Ovary (tissue), 9 donors: ENCODE results near the gene DNAJB1. TPM values are rescaled to one million over a fixed set of nuclear protein-coding genes. Genes with fewer than 3 reads are reported as not detected.
A peak's percentile ranks its signal among the peaks of the same experiment; 100 is the strongest.

Experiments used
- DNase-seq, 5 donors: peaks; one replicate each; pipeline ENCODE4 v3.0.0-alpha.2; 2019 to 2020
- H3K27ac ChIP-seq, 2 donors: fragments of 200-600 bp; one replicate each; pipeline versions ENCODE4 v1.5.1 to v1.8.0; 2019 to 2022
- H3K27me3 ChIP-seq: fragments of 200-600 bp; one replicate; pipeline ENCODE4 v1.8.0; 2022
- H3K36me3 ChIP-seq: fragments of 200-600 bp; sonication (generic); one replicate; pipeline ENCODE4 v1.5.1; 2019
- H3K4me1 ChIP-seq: one replicate; pipeline ENCODE4 v1.8.1; 2013; ENCODE audit warnings: mild to moderate bottlenecking, moderate library complexity; ENCODE audit not compliant: insufficient read depth
- H3K4me3 ChIP-seq: fragments of 200-600 bp; sonication (generic); one replicate; pipeline ENCODE4 v1.5.1; 2017
- H3K9me3 ChIP-seq, 2 donors: fragments of 200-600 bp in 1 of 2; sonication (generic) in 1 of 2; one replicate each; pipeline versions ENCODE4 v1.5.1 to v1.8.1; 2013 to 2019; ENCODE audit warnings: mild to moderate bottlenecking in 1 of 2, moderate library complexity in 1 of 2
- CTCF ChIP-seq, 3 donors: fragments of 450-650 bp in 2 of 3; fragments of 200-600 bp in 1 of 3; IDR thresholded peaks; one replicate each; pipeline versions ENCODE4 v1.5.1 to v1.8.0; 2016 to 2022; ENCODE audit warnings: antibody characterized with exemption in 3 of 3, mild to moderate bottlenecking in 1 of 3
- EP300 ChIP-seq: sonication (generic); formaldehyde crosslinking; IDR thresholded peaks from one replicate; pipeline ENCODE4 v1.6.1; 2017; ENCODE audit warnings: antibody characterized with exemption
- POLR2A ChIP-seq: fragments of 450-650 bp; IDR thresholded peaks from one replicate; pipeline ENCODE4 v1.6.1; 2017; ENCODE audit warnings: antibody characterized with exemption, mild to moderate bottlenecking, moderate library complexity
- WGBS, 3 donors: extraction: QIAGEN DNeasy Blood & Tissue Kit in 1 of 3; methylation state at CpG; one replicate each; pipeline versions ENCODE4 v1.1.5 to v1.1.7; 2013 to 2017; 5-methylcytosine and 5-hydroxymethylcytosine counted together
- intact Hi-C, 4 donors: fragments of 100-400 bp; cut with DNase I; formaldehyde crosslinking; loops; one replicate each; pipeline versions ENCODE4 v1.11.0 to v1.15.1; 2022 to 2023
- polyA plus RNA-seq, 2 donors: library from polyadenylated mRNA; stranded (reverse); fragments of 200-250 nt in 1 of 2; fragments of 350-450 nt in 1 of 2; fragmentation: Illumina TruSeq in 1 of 2; extraction: RNeasy Lipid Tissue Mini Kit (QIAGEN cat#74804) in 1 of 2; gene quantifications; one replicate each; pipeline ENCODE4 v1.2.3, GENCODE V29; 2013 to 2014
- total RNA-seq, 7 donors: library from RNA; depleted of rRNA in 2 of 7; stranded (reverse); fragments of >200 nt in 2 of 7; fragmentation: NEBNext Ultra II Directional in 3 of 7; extraction: Animal tissue kit (Norgen Biotek cat#: 25700) in 3 of 7; gene quantifications; one replicate each; pipeline versions ENCODE4 v1.1.0 to v1.2.4, GENCODE V29; 2016 to 2023
- donor health status: DM: no; HTN: no; CAD: no; lungs with moderate emphysema.
- donor health status: DM: no; HTN: no; CAD: no.
- donor health status: Bipolar disorder and iron deficiency.
- donor health status: DM: yes; HTN: yes; CAD: no.
- donor health status: DM: no; HTN: no; CAD: no.
- donor health status: DM: yes; HTN: yes; CAD: no.

DNAJB1 gene
- total and polyA plus RNA-seq, 9 donors = 52.4 to 151 (median 75.1) TPM

GRCh38 chr19:14558370-14559066 is 40.3 kb upstream of the DNAJB1 start:
- no peaks in the 10 kb centered on the region for H3K27me3 ChIP-seq
- H3K36me3 ChIP-seq = no peaks in the 10 kb centered on the region
- WGBS, 3 donors = 81 to 83% (median 81%) methylated on average over 23 of the region's 23 CpGs
- intact Hi-C loops = no loop called here
- no peaks in the 10 kb centered on the region for H3K9me3 ChIP-seq
- H3K4me3 ChIP-seq = no peak overlapping the region
- DNase-seq = no peak
- peaks cover 4% of the 10 kb centered on the region for H3K4me1 ChIP-seq
- H3K27ac ChIP-seq = no peak overlapping the region
- no peak for TF ChIP-seq CTCF (IDR thresholded peaks at IDR 0.05)
- TF ChIP-seq EP300 = no peak
- TF ChIP-seq POLR2A = no peak

- no peak overlapping the region for H3K27ac ChIP-seq
- H3K9me3 ChIP-seq = no peaks in the 10 kb centered on the region
- TF ChIP-seq POLR2A = no peak
- peak; percentile 65 to 82 (median 65) for TF ChIP-seq CTCF (IDR thresholded peaks at IDR 0.05)
- 10 to 13% (median 13%) methylated on average over 18 of the region's 18 CpGs for WGBS, 3 donors
- no peak overlapping the region for H3K4me3 ChIP-seq
- peak; percentile 41 to 76 (median 65) for DNase-seq
- H3K36me3 ChIP-seq = no peaks in the 10 kb centered on the region
- H3K4me1 ChIP-seq = peaks cover 4% of the 10 kb centered on the region
- intact Hi-C loops = no loop called here
- H3K27me3 ChIP-seq = no peaks in the 10 kb centered on the region
These were observed 38.5 kb upstream of the DNAJB1 start for GRCh38 chr19:14556662-14557188.

- Histone ChIP-seq H3K9me3 (no peaks in the 10 kb centered on the region), H3K27me3 (no peaks in the 10 kb centered on the region), H3K4me1 (peaks cover 9% of the 10 kb centered on the region), H3K36me3 (no peaks in the 10 kb centered on the region), H3K4me3 (no peak overlapping the region), H3K27ac (no peak overlapping the region)
- intact Hi-C loops = no loop called here
- TF ChIP-seq CTCF (IDR thresholded peaks at IDR 0.05) (no peak), POLR2A (no peak), EP300 (no peak)
- no peak for DNase-seq
- 43 to 70% (median 51%) methylated on average over 12 of the region's 12 CpGs for WGBS, 3 donors
These were observed 37.9 kb upstream of the DNAJB1 start for GRCh38 chr19:14555918-14556661.

GRCh38 chr19:14554382-14554812 is 36.2 kb upstream of the DNAJB1 start:
- Histone ChIP-seq H3K4me3 (no peak overlapping the region), H3K27me3 (no peaks in the 10 kb centered on the region), H3K9me3 (no peaks in the 10 kb centered on the region), H3K4me1 (peaks cover 9% of the 10 kb centered on the region), H3K36me3 (no peaks in the 10 kb centered on the region), H3K27ac (no peak overlapping the region)
- TF ChIP-seq POLR2A (no peak), EP300 (no peak), CTCF (IDR thresholded peaks at IDR 0.05) (no peak)
- DNase-seq = no peak
- intact Hi-C loops = no loop called here
- WGBS, 3 donors = 52 to 89% (median 60%) methylated on average over 4 to 6 of the region's 6 CpGs
